ENCODE measurements around the gene CLMN. TPM values are rescaled to one million over a fixed set of nuclear protein-coding genes. Genes with fewer than 3 reads are reported as not detected.

The CLMN gene
- total and polyA plus RNA-seq, 10 of the 15 experiments (the other 5 are each of a cell fraction or from before 2014, with no cell fraction given): 7.8 to 49.3 (median 18.5) TPM

GRCh38 chr14:95317817-95318343 is 1.8 kb downstream of the CLMN start:
- Histone ChIP-seq H3K27ac (ENCODE audit: control insufficient read depth, insufficient read depth) (no peak overlapping the region), H3K9ac (ENCODE audit: control insufficient read depth, insufficient read depth, low read length) (no peak overlapping the region), H2AFZ (ENCODE audit: control insufficient read depth, low read depth, low read length) (no peak overlapping the region), H3K9me3 (replicated peaks; ENCODE audit: control insufficient read depth, insufficient read depth, low read length) (no peaks in the 10 kb centered on the region), H3K79me2 (ENCODE audit: control insufficient read depth, insufficient read depth, low read length) (no peaks in the 10 kb centered on the region; the same call in 1 of the 2 replicates), H3K4me1 (ENCODE audit: control insufficient read depth, insufficient read depth, low read length) (peaks cover 29% of the 10 kb centered on the region), H3K4me3 (no peak overlapping the region), H3K36me3 (ENCODE audit: control insufficient read depth in 2 of 2, insufficient read depth in 2 of 2, low read length in 1 of 2) (no peaks in the 10 kb centered on the region), H4K20me1 (ENCODE audit: control insufficient read depth, insufficient read depth) (no peaks in the 10 kb centered on the region), H3K27me3 (replicated peaks in 1 of 2; ENCODE audit: control insufficient read depth in 2 of 2, insufficient read depth in 2 of 2, low read length in 1 of 2) (no peaks in the 10 kb centered on the region), H3K4me2 (ENCODE audit: control insufficient read depth, insufficient read depth) (peak overlapping the region; percentile 92)
- ChIA-PET POLR2A (interaction anchor here (1.9 kb wide), 1 partner anchor 10 kb away, joined by 7 read pairs; no protein-coding TSS in a partner anchor), SMC1A (ENCODE audit: uncharacterized antibody, unreplicated experiment) (interaction anchor here (0.9 to 2.1 kb wide), 10 partner anchors 10 to 177 kb away, joined by 3 to 12 read pairs (median 4); no protein-coding TSS in a partner anchor), CTCF (interaction anchor here (1.2 to 1.6 kb wide), 5 partner anchors 10 to 122 kb away, joined by 3 to 8 read pairs (median 4); no protein-coding TSS in a partner anchor), RAD21 (ENCODE audit: unreplicated experiment) (interaction anchor here (1.6 to 4.1 kb wide), 3 partner anchors 10 to 67 kb away, joined by 6 to 29 read pairs (median 8); no protein-coding TSS in a partner anchor)
- intact Hi-C loops (cut with micrococcal nuclease; ENCODE audit: unreplicated experiment) (no loop called here), in situ Hi-C loops (cut with MboI) (no loop called here)
- no peak for ATAC-seq
- TF ChIP-seq POLR2AphosphoS2 (IDR thresholded peaks at IDR 0.05; ENCODE audit: low read depth, low read length) (no peak), NFIC (IDR thresholded peaks at IDR 0.05; ENCODE audit: low read depth, low read length) (no peak), SIN3A (IDR thresholded peaks at IDR 0.05; ENCODE audit: low read depth, low read length) (no peak), GATAD2B (conservative IDR thresholded peaks at IDR 0.05; ENCODE audit: low read depth) (no peak), SREBF1 (IDR thresholded peaks at IDR 0.05; ENCODE audit: low read length) (no peak), IKZF1 (conservative IDR thresholded peaks at IDR 0.05) (no peak), IKZF2 (IDR thresholded peaks at IDR 0.05) (no peak), ZBTB40 (IDR thresholded peaks at IDR 0.05; ENCODE audit: borderline replicate concordance) (peak; percentile 70)
- FAIRE-seq: no peak
- BruUV-seq (replicated peaks): TSS peak; percentile 58
- no peak for DNase-seq (ENCODE audit: low read depth, low spot score)
- WGBS (ENCODE audit: insufficient coverage, insufficient replicate concordance, low lambda C conversion rate, missing lambda C conversion rate): 78% methylated on average over 3 of the region's 3 CpGs

All from GM12878 (cell line).